Mucosa of gallbladder (tissue), 1 donor: ENCODE measurements around the gene ASB7. TPM values are rescaled to one million over a fixed set of nuclear protein-coding genes. Genes with fewer than 3 reads are reported as not detected.

Experiments
- DNase-seq: peaks from one replicate; pipeline ENCODE4 v3.0.0-alpha.2; 2020; ENCODE audit warnings: low spot score
- total RNA-seq: library from RNA; stranded (reverse); gene quantifications from one replicate; pipeline ENCODE4 v1.2.1, GENCODE V29; 2021
- donor health status: DM: no; HTN: no; CAD: no.

The ASB7 gene
- total RNA-seq, 1 donor from 2014 or later, result 13.4 TPM

GRCh38 chr15:100597862-100598261 lies 4.5 kb upstream of the ASB7 start:
- DNase-seq, result no peak

- no peak for DNase-seq
Observed at GRCh38 chr15:100598655-100599054, 3.7 kb upstream of the ASB7 start.

GRCh38 chr15:100601163-100601562 lies 1.2 kb upstream of the ASB7 start:
- no peak for DNase-seq

- DNase-seq, result no peak
Observed at GRCh38 chr15:100601617-100602063, 749 bp upstream of the ASB7 start.

- DNase-seq, result no peak
Observed at GRCh38 chr15:100602823-100603393, 519 bp downstream of the ASB7 start.

- no peak for DNase-seq
Observed at GRCh38 chr15:100612539-100612938, 10.2 kb downstream of the ASB7 start.

- DNase-seq, result no peak
Observed at GRCh38 chr15:100613208-100613607, 10.8 kb downstream of the ASB7 start.

GRCh38 chr15:100614336-100614735 lies 11.9 kb downstream of the ASB7 start:
- no peak for DNase-seq

GRCh38 chr15:100614918-100615317 lies 12.5 kb downstream of the ASB7 start:
- no peak for DNase-seq

GRCh38 chr15:100615801-100616200 lies 13.4 kb downstream of the ASB7 start:
- no peak for DNase-seq

GRCh38 chr15:100616700-100617099 lies 14.3 kb downstream of the ASB7 start:
- no peak for DNase-seq

- DNase-seq, result no peak
Observed at GRCh38 chr15:100623301-100623700, 20.9 kb downstream of the ASB7 start.

GRCh38 chr15:100627789-100628395 lies 25.5 kb downstream of the ASB7 start:
- peak; percentile 71 for DNase-seq

- DNase-seq, result no peak
Observed at GRCh38 chr15:100628746-100629145, 26.4 kb downstream of the ASB7 start.

GRCh38 chr15:100631831-100632230 lies 29.4 kb downstream of the ASB7 start:
- no peak for DNase-seq

- no peak for DNase-seq
Observed at GRCh38 chr15:100633763-100634075, 31.3 kb downstream of the ASB7 start.

- DNase-seq, result no peak
Observed at GRCh38 chr15:100635406-100636071, 33.1 kb downstream of the ASB7 start.

- DNase-seq, result no peak
Observed at GRCh38 chr15:100638177-100638730, 35.9 kb downstream of the ASB7 start.

GRCh38 chr15:100642213-100642949 lies 40.0 kb downstream of the ASB7 start:
- no peak for DNase-seq

- no peak for DNase-seq
Observed at GRCh38 chr15:100642950-100643338, 40.6 kb downstream of the ASB7 start.

- DNase-seq, result no peak
Observed at GRCh38 chr15:100645671-100646070, 43.3 kb downstream of the ASB7 start.

GRCh38 chr15:100648951-100649350 lies 46.6 kb downstream of the ASB7 start:
- no peak for DNase-seq
